Spleen (tissue), 11 donors: Measurements from ENCODE around the gene IQGAP1. TPM values are rescaled to one million over a fixed set of nuclear protein-coding genes. Genes with fewer than 3 reads are reported as not detected.
A peak's percentile ranks its signal among the peaks of the same experiment; 100 is the strongest.

ENCODE experiments used
- DNase-seq: peaks from one replicate; pipeline ENCODE4 v3.0.0-alpha.2; 2020
- H3K27ac ChIP-seq, 8 donors: fragments of 200-600 bp; sonication (generic) in 7 of 8; 1 replicate in 4 of 8; 2 replicates in 4 of 8; pipeline versions ENCODE4 v1.5.0 to v1.8.0; 2016 to 2021; ENCODE audit warnings: inconsistent platforms in 4 of 8, mild to moderate bottlenecking in 4 of 8, moderate library complexity in 1 of 8
- H3K27me3 ChIP-seq, 7 donors: fragments of 200-600 bp; sonication (generic) in 6 of 7; replicated peaks in 1 of 7; 1 replicate in 4 of 7; 2 replicates in 3 of 7; pipeline versions ENCODE4 v1.5.0 to v1.8.0; 2016 to 2021; ENCODE audit warnings: inconsistent platforms in 3 of 7, mild to moderate bottlenecking in 1 of 7
- H3K36me3 ChIP-seq, 6 donors: fragments of 200-600 bp; sonication (generic) in 5 of 6; 1 replicate in 4 of 6; 2 replicates in 2 of 6; pipeline versions ENCODE4 v1.5.0 to v1.8.0; 2016 to 2021; ENCODE audit warnings: inconsistent platforms in 2 of 6
- H3K4me1 ChIP-seq, 6 donors: fragments of 200-600 bp; sonication (generic) in 5 of 6; 1 replicate in 3 of 6; 2 replicates in 3 of 6; pipeline versions ENCODE4 v1.5.0 to v1.8.0; 2016 to 2021; ENCODE audit warnings: inconsistent platforms in 3 of 6
- H3K4me3 ChIP-seq, 8 donors: fragments of 200-600 bp; sonication (generic) in 7 of 8; 1 replicate in 4 of 8; 2 replicates in 4 of 8; pipeline versions ENCODE4 v1.5.0 to v1.8.0; 2016 to 2021; ENCODE audit warnings: inconsistent platforms in 4 of 8, mild to moderate bottlenecking in 4 of 8, moderate library complexity in 2 of 8
- H3K9me3 ChIP-seq, 8 donors: fragments of 200-600 bp; sonication (generic) in 7 of 8; 1 replicate in 4 of 8; 2 replicates in 4 of 8; pipeline versions ENCODE4 v1.5.0 to v1.8.0; 2016 to 2021; ENCODE audit warnings: inconsistent platforms in 4 of 8
- POLR2A ChIP-seq, 3 donors: fragments of 450-650 bp; IDR thresholded peaks; one replicate each; pipeline ENCODE4 v1.5.1; 2017; ENCODE audit warnings: antibody characterized with exemption in 3 of 3, mild to moderate bottlenecking in 1 of 3
- POLR2AphosphoS5 ChIP-seq, 3 donors: sonication (generic); formaldehyde crosslinking; IDR thresholded peaks; one replicate each; pipeline ENCODE4 v1.5.1; 2017; ENCODE audit warnings: antibody characterized with exemption in 3 of 3
- WGBS, 5 donors: extraction: QIAGEN DNeasy Blood & Tissue Kit in 3 of 5; methylation state at CpG; one replicate each; pipeline versions ENCODE4 v1.1.5 to v1.1.7; 2013 to 2018; 5-methylcytosine and 5-hydroxymethylcytosine counted together
- intact Hi-C: fragments of 100-400 bp; cut with DNase I; formaldehyde crosslinking; loops from one replicate; pipeline ENCODE4 v1.15.0; 2023; ENCODE audit warnings: low total_unique reads
- polyA plus RNA-seq, 3 donors: library from polyadenylated mRNA; stranded (reverse); fragments of 200-250 nt; gene quantifications; one replicate each; pipeline ENCODE4 v1.2.1, GENCODE V29; 2013
- total RNA-seq, 7 donors: library from RNA; depleted of rRNA in 3 of 7; stranded (reverse); fragments of >200 nt in 3 of 7; fragmentation: NEBNext Ultra II Directional in 4 of 7; extraction: Animal tissue kit (Norgen Biotek cat#: 25700) in 4 of 7; gene quantifications; one replicate each; pipeline versions ENCODE4 v1.1.0 to v1.2.1, GENCODE V29; 2016 to 2021
- TF ChIP-seq, protein P1 (sequence below), 11 experiments: fragments of 200-600 bp in 7 of 11; fragments of 450-650 bp in 4 of 11; sonication (generic) in 4 of 11; IDR thresholded peaks in 8 of 11; conservative IDR thresholded peaks in 3 of 11; 1 replicate in 7 of 11; 2 replicates in 4 of 11; pipeline versions ENCODE4 v1.4.0 to v1.8.0; 2016 to 2021; ENCODE audit warnings: antibody characterized with exemption in 11 of 11, inconsistent platforms in 4 of 11, mild to moderate bottlenecking in 1 of 11
- donor health status: healthy with polysubstance abuse.
- donor health status: DM: no; HTN: no; CAD: no; lungs with moderate emphysema.
- donor health status: DM: no; HTN: no; CAD: no.
- donor health status: Bipolar disorder and iron deficiency.
- donor health status: healthy.
- donor health status: DM: no; HTN: no; CAD: no.
- donor health status: DM: yes; HTN: yes; CAD: no.

The IQGAP1 gene
- total and polyA plus RNA-seq, 10 donors, result 48.1 to 282 (median 219) TPM

DNA sequence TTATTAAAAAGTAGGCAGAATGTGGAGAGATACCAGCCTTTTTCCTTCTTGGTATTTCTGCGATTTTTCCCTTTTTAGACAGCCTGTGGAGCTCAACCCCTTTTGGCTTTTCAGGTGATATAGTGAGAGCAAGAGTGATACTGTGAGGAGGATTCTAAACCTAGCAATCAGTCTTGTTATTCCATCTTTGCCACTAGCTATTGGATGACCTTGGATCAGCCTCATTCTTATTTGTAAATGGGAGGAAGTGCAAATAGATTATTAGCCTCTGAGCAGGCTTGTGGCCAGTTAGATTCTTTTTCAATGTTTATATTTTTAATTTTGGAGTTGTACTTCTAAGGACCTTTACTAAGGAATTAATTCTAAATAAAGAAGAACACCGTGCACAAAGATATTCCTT, 34.0 kb downstream of the IQGAP1 start:
- 52 to 95% (median 73%) methylated on average over 2 of the region's 2 CpGs for WGBS, 5 donors
- no peak for DNase-seq
- no peaks in the 10 kb centered on the region for H3K27me3 ChIP-seq
- H3K36me3 ChIP-seq, result peaks cover 0 to 15% (median 5%) of the 10 kb centered on the region in 6 donors
- no peaks in the 10 kb centered on the region for H3K9me3 ChIP-seq
- peaks cover 35 to 85% (median 74%) of the 10 kb centered on the region in 6 donors for H3K4me1 ChIP-seq
- H3K4me3 ChIP-seq, result no peak overlapping the region
- intact Hi-C loops, result no loop called here
- no peak overlapping the region for H3K27ac ChIP-seq
- TF ChIP-seq POLR2A (IDR thresholded peaks at IDR 0.05) (no peak), POLR2AphosphoS5 (IDR thresholded peaks at IDR 0.05) (no peak)
- TF ChIP-seq, protein P1, sequence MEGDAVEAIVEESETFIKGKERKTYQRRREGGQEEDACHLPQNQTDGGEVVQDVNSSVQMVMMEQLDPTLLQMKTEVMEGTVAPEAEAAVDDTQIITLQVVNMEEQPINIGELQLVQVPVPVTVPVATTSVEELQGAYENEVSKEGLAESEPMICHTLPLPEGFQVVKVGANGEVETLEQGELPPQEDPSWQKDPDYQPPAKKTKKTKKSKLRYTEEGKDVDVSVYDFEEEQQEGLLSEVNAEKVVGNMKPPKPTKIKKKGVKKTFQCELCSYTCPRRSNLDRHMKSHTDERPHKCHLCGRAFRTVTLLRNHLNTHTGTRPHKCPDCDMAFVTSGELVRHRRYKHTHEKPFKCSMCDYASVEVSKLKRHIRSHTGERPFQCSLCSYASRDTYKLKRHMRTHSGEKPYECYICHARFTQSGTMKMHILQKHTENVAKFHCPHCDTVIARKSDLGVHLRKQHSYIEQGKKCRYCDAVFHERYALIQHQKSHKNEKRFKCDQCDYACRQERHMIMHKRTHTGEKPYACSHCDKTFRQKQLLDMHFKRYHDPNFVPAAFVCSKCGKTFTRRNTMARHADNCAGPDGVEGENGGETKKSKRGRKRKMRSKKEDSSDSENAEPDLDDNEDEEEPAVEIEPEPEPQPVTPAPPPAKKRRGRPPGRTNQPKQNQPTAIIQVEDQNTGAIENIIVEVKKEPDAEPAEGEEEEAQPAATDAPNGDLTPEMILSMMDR (IDR thresholded peaks at IDR 0.05 in 8 of 11, conservative IDR thresholded peaks at IDR 0.05 in 3 of 11), result no peak

DNA sequence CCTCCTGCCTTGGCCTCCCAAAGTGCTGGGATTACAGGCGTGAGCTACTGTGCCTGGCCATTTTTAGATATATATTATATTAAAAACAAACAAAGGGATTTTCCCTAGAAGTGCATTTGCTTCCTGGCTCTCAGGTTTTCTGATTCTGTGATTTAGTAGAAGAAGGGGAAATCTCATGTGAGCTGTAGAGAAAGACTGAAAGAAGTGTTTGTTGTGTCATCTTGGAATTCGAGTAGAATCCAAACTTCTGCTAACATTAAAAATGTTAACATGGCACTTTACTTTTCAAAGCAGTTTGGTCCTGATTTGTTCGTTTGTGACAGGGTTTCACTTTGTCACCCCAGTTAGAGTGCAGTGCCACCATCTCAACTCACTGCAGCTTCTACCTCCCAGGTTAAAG, 34.9 kb downstream of the IQGAP1 start:
- H3K27ac ChIP-seq, result no peak overlapping the region
- H3K9me3 ChIP-seq, result no peaks in the 10 kb centered on the region
- intact Hi-C loops, result no loop called here
- H3K4me1 ChIP-seq, result peaks cover 35 to 82% (median 71%) of the 10 kb centered on the region in 6 donors
- DNase-seq, result no peak
- H3K36me3 ChIP-seq, result peaks cover 0 to 24% (median 10%) of the 10 kb centered on the region in 6 donors
- no peaks in the 10 kb centered on the region for H3K27me3 ChIP-seq
- no peak for TF ChIP-seq POLR2A (IDR thresholded peaks at IDR 0.05)
- no peak for TF ChIP-seq POLR2AphosphoS5 (IDR thresholded peaks at IDR 0.05)
- TF ChIP-seq, protein P1 (IDR thresholded peaks at IDR 0.05 in 8 of 11, conservative IDR thresholded peaks at IDR 0.05 in 3 of 11), result no peak
- no peak overlapping the region for H3K4me3 ChIP-seq
- 62 to 73% (median 65%) methylated on average over 3 of the region's 3 CpGs for WGBS, 5 donors

DNA sequence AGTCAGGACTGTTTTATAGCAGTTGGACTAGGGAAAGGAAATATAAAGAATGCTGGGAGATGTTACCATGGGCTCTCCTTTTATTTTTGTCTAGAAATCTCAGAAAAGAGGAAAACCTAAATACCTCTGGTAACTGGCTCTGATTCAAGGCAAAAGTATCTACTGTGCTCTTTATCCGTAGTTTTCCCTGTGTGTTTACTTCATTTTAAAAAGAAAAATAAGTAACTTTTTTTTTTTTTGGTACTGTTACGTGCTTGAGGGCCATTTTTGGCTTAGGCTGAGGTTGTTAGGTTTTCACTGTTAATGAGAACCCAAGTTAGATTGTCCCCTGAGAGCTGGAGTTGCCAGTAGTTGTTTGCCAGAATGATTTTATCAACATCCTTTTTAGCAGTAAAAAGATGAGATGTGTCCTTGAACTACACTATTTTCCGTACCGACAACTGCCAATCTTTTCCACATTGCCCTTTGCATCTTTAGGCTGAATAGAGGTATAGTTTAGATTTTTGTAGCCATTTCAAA, 35.8 kb downstream of the IQGAP1 start:
- H3K27me3 ChIP-seq, result no peaks in the 10 kb centered on the region
- peaks cover 0 to 34% (median 17%) of the 10 kb centered on the region in 6 donors for H3K36me3 ChIP-seq
- peak overlapping the region in 1 of 8 donors; percentile 3 for H3K27ac ChIP-seq
- H3K9me3 ChIP-seq, result no peaks in the 10 kb centered on the region
- WGBS, 5 donors, result 58 to 79% (median 63%) methylated on average over 4 of the region's 4 CpGs
- DNase-seq, result no peak
- TF ChIP-seq, protein P1 (IDR thresholded peaks at IDR 0.05 in 8 of 11, conservative IDR thresholded peaks at IDR 0.05 in 3 of 11), result no peak
- TF ChIP-seq POLR2AphosphoS5 (IDR thresholded peaks at IDR 0.05), result no peak
- intact Hi-C loops, result no loop called here
- H3K4me3 ChIP-seq, result no peak overlapping the region
- H3K4me1 ChIP-seq, result peaks cover 35 to 72% (median 62%) of the 10 kb centered on the region in 6 donors

DNA sequence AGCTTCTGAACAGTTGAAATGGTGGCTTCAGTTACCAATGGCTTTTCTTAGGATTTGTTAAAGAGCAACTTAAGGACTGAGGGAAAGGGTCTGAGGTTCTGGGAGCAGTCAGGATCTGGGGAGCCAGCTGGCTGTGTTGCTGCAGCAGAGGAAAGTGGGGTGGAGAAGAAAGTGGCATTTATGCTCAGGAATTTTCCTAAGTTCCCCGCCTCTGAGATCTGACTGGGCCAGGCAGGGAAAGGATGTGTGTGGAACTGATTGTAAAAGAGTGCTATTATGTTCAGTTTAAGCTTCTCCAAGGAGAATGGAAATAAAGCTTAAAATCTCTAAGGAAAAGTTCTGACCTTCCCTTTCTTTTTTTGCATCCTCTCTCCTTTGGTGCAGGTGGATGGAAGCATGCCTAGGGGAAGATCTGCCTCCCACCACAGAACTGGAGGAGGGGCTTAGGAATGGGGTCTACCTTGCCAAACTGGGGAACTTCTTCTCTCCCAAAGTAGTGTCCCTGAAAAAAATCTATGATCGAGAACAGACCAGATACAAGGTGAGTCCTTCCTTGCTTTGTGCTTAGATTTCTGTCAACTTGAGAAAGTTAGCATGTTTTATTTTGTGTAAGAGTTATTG, 37.8 kb downstream of the IQGAP1 start:
- H3K27ac ChIP-seq, result peak overlapping the region in 1 of 8 donors; percentile 18
- DNase-seq, result no peak
- TF ChIP-seq POLR2AphosphoS5 (IDR thresholded peaks at IDR 0.05), result no peak
- no peak for TF ChIP-seq POLR2A (IDR thresholded peaks at IDR 0.05)
- TF ChIP-seq, protein P1 (IDR thresholded peaks at IDR 0.05 in 8 of 11, conservative IDR thresholded peaks at IDR 0.05 in 3 of 11), result no peak

More for the DNA sequence above, 37.8 kb downstream of the IQGAP1 start:
- Histone ChIP-seq H3K9me3 (no peaks in the 10 kb centered on the region), H3K36me3 (peaks cover 0 to 50% (median 26%) of the 10 kb centered on the region in 6 donors), H3K4me1 (peaks cover 27 to 57% (median 43%) of the 10 kb centered on the region in 6 donors), H3K4me3 (no peak overlapping the region), H3K27me3 (no peaks in the 10 kb centered on the region)
- intact Hi-C loops, result no loop called here
- WGBS, 5 donors, result 87 to 100% (median 94%) methylated on average over 2 of the region's 2 CpGs
